ENCODE measurements around the gene CAND2.

Gene CAND2

DNA sequence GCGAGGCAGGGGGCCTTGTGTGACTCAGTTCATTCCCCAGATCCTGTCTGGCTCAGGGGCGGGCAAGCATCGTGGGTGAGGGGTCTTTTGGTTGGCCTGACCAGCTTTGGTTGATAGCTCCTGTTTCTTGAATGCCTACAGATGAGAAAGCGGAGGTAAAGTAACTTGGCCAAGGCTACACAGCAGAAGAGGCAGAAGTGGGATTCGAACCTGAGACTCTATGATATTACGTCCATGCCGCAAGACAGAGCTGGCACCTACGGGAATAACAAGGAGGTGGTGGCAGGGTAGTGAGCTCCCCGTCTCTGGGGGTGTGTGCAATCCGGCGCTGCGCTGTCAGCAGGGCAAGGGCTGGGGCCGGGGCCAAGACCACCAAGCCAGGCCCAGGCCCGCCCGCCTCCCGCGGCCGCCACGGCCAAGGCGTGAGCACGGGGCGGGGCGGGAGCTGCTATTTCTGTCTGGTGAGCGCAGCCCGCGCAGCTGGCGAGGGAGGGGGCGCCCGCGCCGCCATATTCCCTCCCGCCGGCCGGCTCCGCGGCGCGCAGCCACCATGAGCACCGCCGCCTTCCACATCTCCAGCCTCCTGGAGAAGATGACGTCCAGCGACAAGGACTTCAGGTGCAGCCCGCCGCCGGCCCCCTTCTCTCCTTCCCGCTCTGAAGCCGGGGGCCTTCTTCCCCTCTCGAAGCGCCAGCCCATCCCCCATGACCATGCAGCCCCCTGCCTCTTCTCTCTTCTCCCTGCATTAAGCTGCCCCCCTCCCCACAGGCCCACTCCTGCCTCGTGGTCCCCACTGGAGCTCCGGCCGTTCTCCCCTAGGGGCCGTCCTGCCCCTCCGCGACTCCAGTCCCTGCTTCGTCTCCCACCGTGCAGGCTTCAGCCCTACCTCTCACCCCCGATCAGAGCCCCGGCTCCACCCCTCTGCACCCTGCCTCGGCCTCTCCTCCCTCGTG is at the start of gene CAND2:
CAND2 (plus strand) TSS at position 510 of the 953 bp plus-strand sequence; CDS start at position 551, 41 bp downstream.
- FAIRE-seq: no peak

DNA sequence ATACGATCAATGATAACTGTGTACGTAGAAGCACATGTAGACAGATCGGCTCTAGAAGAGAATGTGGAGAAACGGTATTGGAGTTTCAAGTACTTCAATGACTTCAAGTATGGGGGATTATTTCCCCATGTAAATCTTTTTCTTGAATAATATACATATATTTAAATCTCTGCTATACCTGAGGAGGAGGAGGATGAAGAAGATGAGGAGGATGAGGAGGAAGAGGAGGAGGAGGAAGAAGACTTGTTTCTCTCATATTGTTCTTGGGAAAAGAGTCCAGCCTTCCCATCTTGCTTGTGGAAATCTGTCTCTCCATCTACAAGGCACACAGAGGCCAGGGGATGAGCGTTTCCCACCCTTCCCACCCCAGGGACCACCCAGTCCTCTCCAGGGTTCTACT is 48.0 kb upstream of the CAND2 start:
- no peak for FAIRE-seq

DNA sequence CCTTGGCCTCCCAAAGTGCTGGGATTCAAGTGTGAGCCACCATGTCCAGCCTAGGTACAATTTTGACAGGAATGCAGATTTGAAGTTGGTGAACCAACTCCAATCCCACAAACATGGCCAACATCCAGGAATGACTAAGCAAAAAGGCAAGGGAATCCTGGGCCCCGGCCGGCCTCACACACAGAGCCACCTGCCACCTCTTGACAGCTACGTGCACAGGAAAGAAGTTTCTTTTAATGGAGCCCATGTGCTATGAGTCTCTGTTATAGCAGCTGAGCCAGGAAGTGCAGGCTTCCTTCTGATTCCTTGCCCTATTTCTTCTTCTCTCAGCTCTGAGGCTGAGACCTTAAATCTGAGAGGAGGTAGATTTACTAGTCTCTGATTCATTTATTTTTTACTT is 46.3 kb upstream of the CAND2 start:
- FAIRE-seq: no peak

DNA sequence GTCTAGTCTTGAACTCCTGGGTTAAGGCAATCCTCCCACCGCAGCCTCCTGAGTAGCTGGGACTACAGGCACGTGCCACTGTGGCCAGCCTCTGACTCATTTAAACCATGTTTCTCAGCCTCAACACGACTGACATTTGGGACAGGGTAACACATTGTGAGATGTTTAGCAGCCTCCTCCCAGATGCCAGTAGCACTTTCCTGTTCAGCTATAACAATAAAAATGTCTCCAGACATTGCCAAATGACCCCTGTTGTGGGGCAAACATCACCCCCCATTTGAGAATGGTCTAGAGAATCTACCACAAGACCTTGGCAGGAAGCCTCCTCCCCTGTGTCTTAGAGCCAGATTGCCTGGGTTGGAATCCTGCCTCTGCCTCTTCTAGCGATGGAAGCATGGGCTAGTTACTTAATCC is 45.8 kb upstream of the CAND2 start:
- FAIRE-seq: no peak

DNA sequence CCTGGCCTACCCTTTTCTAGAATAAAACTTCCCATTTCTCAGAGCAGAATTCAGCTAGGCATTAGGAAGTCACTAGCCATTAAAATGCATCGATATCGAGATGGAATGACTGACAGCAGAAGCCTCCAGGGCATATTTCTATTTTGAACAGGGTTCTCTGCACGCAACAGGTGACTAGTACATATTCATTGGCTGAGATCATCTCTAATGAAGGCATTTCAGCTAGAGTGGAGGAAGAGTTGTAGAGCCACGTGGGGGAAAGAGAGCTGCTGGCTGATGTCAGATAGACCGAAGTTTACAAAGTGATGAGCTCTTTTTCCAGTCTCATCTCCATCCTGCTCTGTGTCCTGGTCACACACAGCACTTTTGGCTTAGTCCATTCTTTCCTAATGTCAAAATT is 44.9 kb upstream of the CAND2 start:
- no peak for FAIRE-seq

DNA sequence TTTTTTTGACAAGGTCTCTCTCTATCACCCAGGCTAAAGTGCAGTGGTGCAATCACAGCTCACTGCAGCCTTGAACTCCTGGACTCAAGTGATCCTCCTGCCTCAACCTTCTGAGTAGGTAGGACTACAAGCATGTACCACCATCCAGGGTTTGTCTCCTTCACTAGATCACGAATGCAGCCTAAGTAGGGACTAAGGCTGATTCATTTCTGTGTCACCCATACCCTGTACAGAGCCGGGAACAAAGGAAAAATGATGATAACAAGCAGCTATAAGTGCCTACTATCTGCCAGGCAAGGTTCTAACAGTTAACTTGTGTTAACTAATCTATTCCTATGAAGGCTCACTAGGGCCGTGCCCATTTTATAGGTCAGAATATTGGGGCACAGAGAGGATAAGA is 44.4 kb upstream of the CAND2 start:
- FAIRE-seq: no peak

DNA sequence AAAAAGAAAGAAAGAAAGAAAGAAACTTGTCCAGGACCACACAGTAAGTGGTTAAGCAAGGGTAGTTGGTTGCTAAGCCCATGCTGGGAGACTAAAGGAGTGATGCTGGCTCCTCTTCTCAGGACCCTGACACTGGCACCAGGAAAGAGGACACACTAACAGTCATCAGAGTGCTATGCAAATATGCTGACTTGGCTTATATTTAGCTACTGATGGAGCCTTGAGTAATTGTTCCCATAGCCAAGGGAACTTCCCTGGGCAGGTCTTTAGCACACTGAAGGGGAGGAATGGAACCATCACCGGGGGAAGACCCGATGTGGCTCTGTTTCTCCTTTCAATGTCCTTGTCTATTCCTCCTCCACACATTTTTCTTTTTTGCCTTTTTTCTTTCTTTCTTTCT is 43.7 kb upstream of the CAND2 start:
- FAIRE-seq: no peak

DNA sequence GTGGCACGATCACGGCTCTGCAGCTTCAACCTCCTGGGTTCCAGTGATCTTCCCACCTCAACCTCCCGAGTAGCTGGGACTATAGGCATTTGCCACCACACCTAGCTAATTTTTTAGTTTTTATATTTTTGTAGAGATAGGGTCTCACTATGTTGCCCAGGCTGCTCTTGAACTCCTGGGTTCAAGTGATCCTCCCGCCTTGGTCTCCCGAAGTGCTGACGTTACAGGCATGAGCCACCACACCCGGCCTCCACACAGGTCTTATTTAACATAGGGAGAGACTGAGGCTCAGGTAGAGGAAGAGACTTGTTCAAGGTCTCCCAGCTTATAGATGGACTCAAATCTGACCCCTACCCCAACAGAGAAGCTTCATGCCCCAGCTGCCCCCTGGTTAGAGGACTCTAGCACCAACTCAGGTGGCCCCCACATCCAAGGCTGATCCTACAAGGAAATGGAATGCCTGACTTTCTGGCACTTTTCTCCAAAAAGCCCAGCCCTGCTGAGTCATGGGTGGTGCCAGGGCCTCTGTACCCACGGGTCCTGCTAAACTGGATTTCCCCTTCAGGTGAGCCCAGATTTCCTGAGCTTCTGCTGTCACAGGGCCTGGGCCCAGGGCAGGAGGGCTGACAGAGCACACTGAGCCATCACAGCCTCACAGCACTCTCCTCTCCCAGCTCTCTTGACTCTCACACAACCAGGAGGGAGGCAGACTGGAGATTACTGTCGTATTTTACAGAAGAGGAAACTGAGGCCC is 43.0 kb upstream of the CAND2 start:
- no peak for FAIRE-seq

DNA sequence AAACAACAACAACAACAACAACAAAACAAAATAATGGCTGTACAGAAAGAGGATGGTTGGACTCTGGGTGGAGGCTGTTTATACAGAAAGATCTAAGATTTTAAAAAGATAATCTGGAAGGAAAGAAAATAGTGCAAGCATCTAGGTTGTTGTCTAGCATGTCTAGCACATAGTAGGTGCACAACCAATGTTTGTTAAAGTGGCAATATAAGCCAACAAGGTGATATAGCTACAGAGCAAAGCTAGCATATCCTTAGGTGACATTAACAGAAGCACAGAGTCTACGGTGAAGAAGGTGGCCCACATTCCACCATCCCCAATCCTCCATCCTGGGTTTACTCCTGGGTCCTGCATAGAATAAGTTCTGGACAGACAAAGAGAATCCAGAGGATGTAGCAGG is 42.2 kb upstream of the CAND2 start:
- FAIRE-seq: no peak

DNA sequence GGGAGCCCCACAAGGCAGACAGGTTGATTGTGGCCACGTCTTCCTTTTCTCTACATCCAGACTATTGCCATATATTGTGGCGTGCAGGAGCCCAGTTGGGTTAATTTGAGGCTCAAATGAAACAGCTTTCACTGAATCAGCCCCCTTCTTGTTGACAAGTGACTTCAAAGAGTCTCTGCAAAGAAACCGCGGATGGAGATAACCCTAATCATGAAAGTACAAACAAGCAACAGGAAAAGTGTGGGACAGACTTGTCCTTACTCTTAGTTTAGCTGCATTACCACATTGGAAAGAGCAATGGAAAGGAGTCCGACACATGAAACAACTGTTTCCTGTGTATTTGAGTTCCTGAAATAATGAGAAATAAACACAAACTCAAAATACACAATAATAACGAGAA is 40.7 kb upstream of the CAND2 start:
- no peak for FAIRE-seq

DNA sequence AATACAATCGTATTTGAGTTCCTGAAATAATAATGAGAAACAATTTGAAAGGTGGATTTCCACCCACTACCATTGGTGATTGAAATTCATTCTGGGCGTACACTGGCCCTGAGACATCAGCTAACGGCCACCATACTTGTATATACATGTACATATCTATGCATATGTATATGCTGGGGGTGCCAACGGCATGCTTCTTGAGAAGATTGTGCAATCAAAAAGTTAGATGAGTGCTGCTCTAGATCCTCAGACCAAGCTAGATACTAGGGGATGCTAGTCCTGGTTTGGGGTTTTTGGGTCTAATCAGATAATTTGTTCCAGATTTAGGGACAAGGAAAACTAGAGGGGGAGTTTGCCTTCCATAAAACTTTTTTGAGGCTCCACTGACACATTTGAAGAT is 40.3 kb upstream of the CAND2 start:
- FAIRE-seq: no peak

DNA sequence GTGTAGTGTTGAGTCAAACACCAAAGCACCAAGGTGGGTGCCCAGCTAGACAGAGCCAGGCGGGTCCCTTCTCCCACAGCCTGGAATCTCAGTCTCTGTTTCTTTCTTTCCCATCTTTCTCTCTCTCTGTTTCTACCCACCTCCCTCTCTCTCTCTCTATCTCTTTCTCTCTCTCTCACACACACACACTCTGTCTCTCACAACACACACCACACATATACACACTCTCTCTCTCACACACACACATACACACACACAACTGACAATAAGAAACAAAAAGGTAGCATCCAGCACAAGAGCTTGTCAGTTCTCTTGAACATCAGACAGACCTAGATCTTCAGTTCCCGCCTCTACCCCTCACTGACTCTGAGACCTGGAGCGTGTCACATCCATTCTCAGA is 39.8 kb upstream of the CAND2 start:
- FAIRE-seq: no peak

DNA sequence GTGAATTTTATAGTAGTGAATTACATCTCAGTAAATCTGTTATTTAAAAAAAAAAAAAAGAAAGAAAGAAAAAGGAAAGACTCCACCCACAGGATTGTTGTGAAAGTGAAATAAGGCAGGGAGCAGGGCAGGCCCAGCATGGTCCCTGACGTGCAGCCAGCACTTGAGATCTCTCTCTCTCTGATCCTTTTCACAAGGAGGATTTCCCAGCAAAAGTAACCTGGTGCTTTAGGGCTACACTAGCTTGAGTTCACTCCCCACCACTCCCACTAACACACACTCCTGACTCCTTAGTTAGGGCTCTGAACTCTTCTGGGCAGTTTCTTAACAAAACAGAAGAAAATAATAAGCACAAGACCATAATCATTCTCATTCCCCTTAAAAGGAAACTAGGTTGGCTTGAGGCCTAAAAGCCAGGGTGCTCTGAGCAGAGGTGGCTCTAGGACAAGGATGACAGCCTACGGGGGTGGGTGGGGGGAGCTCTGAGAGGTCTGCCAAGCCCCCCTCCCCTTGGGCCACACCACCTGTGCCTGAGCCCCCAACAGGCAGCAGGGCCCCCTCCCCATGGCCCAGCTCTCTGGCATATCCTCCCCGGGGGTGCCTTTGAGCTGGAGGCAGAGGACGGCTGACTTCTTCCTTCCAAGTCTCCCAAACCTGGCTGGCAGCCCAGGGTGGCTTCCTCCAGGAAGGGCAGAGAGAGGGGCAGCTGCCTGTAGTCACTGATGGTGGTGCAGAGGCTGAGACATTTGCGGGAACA is 38.3 kb upstream of the CAND2 start:
- no peak for FAIRE-seq

DNA sequence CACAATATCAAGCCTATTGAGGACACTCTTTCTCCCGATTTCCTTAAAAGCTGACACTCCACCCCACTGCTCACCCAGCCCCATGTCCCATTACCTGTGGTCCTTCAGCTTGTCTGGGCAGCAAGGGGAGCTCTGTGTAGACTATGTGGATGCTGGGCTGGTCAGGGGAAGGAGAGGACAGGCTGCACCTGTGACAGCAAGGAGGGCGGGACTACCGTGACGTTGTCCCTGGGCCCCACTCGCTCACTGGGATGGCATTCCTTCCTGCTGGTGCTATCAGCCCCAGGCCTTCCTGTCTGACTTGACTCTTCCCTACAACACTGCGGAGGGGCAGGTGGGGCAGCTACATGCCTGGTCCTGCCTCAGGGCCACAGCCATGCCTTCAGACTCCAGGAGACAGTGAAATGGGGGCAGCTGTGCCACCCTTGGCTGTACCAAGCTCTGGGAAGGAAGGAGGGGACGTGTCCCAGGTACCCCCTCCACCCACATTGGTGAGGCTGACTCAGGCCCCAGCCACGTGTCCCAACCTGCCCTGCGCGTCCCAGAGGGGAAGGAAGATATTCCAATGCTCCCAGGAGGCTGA is 37.3 kb upstream of the CAND2 start, which contains the start of gene TMEM40:
TMEM40 (minus strand) TSS at position 163 of the 583 bp plus-strand sequence. CDS start 9,427 bp downstream, outside the sequence.
- no peak for FAIRE-seq

DNA sequence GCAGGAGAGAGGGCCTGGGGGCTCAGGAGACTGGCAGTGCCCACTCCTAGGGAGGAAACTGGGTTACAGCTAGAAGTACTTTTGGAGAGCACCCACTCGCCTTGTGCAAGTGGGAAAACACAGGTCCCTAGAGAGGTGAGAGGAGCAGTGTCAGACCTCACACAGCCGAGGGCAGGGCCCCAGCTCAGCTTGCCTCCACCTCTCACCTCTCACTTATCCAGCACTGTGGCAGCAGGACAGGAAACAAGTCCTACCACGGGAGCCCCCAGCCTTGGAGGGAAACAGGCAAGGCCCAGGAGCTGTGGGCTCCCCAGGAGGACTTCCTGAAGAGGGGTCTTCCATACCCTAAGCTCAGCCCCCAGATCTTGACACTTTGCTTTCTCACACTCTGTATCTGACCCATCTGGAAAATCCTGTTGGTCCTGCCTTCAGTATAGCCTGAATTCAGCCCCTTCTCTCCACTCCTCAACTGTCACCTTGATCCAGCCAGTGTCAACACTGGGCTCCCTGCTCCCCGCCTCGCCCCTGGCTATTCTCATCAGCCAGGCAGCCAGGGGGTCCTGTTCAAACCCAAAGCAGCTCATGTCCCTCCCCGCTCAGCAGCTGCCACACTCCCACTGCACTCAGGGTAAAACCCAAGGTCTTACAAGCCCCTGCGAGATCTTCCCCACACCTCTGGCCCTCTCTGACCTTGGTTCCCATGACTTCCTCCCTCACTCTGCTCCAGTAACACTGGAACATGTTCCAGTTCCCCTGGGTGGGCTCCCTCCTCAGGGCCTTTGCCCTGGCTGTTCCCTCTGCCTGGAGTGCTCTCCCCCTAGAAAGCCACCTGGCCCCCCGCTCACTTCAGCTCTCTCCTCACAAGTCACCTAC is 36.6 kb upstream of the CAND2 start:
- FAIRE-seq: no peak

DNA sequence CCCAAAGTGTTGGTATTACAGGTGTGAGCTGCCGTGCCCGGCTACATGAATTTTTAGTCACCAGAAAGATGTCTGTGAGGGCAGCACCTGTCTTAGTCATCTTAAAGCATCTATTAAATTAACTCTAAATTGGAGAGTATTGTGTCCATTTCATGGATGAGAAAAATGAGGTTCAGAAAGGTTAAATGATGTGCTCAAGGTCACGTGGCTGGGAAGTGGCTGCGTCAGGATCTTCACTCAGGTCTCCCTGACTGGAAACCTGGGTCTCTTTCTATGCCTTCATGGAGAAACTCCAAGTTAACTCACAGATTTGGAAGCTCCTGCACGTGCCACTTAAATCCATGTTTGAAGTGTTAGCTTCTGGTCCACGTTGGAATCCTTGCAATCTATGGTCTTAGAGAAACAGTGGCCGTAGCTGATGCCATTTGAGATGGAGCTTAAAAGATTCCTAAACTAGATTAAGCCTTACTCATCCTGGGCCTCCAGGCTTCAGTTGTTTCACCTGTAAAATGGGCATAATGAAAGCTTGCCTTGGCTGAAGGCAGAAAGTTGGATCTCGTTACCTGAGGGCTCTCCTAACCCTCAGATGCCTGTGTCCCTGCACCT is 32.2 kb upstream of the CAND2 start:
- no peak for FAIRE-seq

DNA sequence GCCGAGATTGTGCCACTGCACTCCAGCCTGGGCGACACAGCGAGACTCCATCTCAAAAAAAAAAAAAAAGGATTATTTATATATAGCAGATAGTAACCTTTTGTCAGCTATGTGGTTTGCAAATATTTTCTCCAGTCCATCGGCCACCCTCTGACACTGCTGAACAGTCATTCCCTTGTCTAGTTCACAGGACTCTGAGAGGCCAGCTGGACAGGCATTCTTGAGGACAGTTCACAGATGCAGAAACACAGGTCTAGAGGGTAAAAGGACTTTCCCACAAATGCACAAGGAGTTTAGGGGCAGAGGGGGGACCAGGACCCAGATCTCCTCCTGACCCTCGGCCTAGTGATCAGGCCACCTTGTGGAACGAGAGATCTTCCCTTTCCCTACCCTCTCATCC is 29.9 kb upstream of the CAND2 start:
- FAIRE-seq: no peak

DNA sequence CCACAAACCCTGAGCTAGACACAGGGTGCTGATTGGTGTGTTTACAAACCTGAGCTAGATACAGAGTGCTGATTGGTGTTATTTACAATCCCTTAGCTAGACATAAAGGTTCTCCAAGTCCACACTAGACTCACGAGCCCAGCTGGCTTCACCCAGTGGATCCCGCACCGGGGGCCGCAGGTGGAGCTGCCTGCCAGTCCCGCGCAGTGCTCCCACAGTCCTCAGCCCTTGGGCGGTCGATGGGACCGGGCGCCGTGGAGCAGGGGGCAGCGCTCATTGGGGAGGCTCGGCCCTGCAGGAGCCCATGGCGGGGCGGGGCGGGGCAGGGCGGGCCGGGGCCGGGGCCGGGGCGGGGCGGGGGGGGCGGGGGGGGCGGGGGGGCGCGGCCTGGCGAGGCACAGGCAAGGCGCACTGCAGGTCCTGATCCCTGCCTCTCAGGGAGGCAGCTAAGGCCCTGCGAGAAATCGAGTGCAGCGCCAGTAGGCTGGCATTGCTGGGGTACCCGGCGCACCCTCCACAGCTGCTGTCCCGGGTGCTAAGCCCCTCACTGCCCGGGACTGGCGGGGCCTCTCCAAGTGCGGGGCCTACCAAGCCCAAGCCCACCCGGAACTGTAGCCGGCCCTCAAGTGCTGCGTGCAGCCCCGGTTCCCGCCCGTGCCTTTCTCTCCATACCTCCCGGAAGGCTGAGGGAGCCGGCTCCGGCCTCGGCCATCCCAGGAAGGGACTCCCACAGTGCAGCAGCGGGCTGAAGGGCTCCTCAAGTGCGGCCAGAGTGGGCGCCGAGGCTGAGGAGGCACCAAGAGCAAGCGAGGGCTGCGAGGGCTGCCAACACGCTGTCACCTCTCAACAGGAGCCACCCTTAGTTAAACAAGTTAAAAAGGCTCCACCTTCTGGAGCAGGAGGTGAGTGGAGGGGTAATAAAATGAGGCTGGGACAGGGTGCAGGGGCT is 27.6 kb upstream of the CAND2 start:
- FAIRE-seq: no peak

DNA sequence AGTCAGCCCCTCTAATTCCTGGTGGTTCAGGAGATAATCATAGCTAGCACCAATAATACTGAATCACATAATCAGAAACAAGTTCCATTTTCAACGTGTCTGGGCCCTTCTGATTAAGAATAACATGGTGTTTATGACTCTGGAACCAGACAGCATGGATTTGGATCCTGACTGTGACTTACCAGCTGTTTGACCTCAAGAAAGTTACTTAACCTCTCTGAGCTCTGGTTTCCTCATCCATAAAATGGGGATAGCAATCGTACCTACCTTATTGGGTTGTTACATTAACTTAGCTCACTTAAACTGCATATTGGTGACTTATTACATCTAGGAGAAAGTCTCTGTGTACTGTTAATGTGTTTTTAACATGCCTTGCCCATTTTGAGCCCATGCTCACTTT is 26.7 kb upstream of the CAND2 start:
- FAIRE-seq: no peak

DNA sequence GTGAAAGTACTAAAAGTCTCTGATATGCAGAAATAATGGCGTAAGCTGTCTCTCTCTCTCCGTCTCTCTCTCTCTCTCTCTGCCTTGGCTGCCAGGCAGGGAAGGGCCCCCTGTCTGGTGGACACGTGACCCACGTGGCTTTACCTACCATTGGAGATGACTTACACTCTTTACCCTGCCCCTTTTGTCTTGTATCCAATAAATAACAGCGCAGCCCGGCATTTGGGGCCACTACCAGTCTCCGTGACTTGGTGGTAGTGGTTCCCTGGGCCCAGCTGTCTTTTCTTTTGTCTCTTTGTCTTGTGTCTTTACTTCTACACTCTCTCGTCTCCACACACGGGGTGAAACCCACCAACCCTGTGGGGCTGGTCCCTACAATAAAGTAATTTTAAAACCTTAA is 25.2 kb upstream of the CAND2 start:
- no peak for FAIRE-seq

Data from islet of Langerhans (tissue), 1 donor.